Neutrophil (primary cell): ENCODE measurements around the gene MAPK8IP3.

Experiments used
- H3K27ac ChIP-seq: fragments of 200-600 bp; sonication (generic); 2 replicates; pipeline ENCODE4 v1.5.1; 2016; ENCODE audit warnings: mild to moderate bottlenecking, moderate library complexity
- H3K27me3 ChIP-seq: fragments of 200-600 bp; sonication (generic); 2 replicates; pipeline ENCODE4 v1.6.0; 2016; ENCODE audit warnings: mild to moderate bottlenecking
- H3K36me3 ChIP-seq: fragments of 200-600 bp; sonication (generic); 2 replicates; pipeline ENCODE4 v1.5.1; 2017
- H3K4me1 ChIP-seq, 2 experiments: fragments of 200-600 bp in 1 of 2; sonication (generic) in 1 of 2; 1 replicate in 1 of 2; 2 replicates in 1 of 2; pipeline versions ENCODE4 v1.5.1 to v1.6.1; 2013 to 2016; ENCODE audit warnings: low read depth in 1 of 2, low read length in 1 of 2, mild to moderate bottlenecking in 1 of 2, moderate library complexity in 1 of 2; ENCODE audit not compliant: control insufficient read depth in 1 of 2, insufficient read depth in 1 of 2
- H3K4me3 ChIP-seq, 2 experiments: fragments of 200-600 bp in 1 of 2; sonication (generic) in 1 of 2; 1 replicate in 1 of 2; 2 replicates in 1 of 2; pipeline ENCODE4 v1.5.1; 2013 to 2016; ENCODE audit warnings: low read depth in 1 of 2, low read length in 1 of 2, mild to moderate bottlenecking in 1 of 2, moderate library complexity in 1 of 2
- H3K9me3 ChIP-seq: fragments of 200-600 bp; sonication (generic); 2 replicates; pipeline ENCODE4 v1.5.1; 2016
- CTCF ChIP-seq: fragments of 200-600 bp; sonication (generic); IDR thresholded peaks from 2 replicates; pipeline ENCODE4 v1.5.1; 2016; ENCODE audit warnings: antibody characterized with exemption

The MAPK8IP3 gene

GRCh38 chr16:1661826-1662225 is 44.2 kb upstream of the MAPK8IP3 start:
- Histone ChIP-seq H3K27ac (no peak overlapping the region), H3K27me3 (no peaks in the 10 kb centered on the region), H3K36me3 (peaks cover 89% of the 10 kb centered on the region), H3K4me3 (no peak overlapping the region), H3K4me1 (no peaks in the 10 kb centered on the region), H3K9me3 (no peaks in the 10 kb centered on the region)
- no peak for TF ChIP-seq CTCF

GRCh38 chr16:1662543-1662942 is 43.5 kb upstream of the MAPK8IP3 start:
- no peaks in the 10 kb centered on the region for H3K27me3 ChIP-seq
- no peaks in the 10 kb centered on the region for H3K9me3 ChIP-seq
- no peak overlapping the region for H3K27ac ChIP-seq
- H3K36me3 ChIP-seq = peaks cover 89% of the 10 kb centered on the region
- TF ChIP-seq CTCF = no peak
- no peak overlapping the region for H3K4me3 ChIP-seq
- H3K4me1 ChIP-seq = no peaks in the 10 kb centered on the region

- no peaks in the 10 kb centered on the region for H3K9me3 ChIP-seq
- H3K27me3 ChIP-seq = no peaks in the 10 kb centered on the region
- peaks cover 94% of the 10 kb centered on the region for H3K36me3 ChIP-seq
- H3K4me3 ChIP-seq = no peak overlapping the region
- no peak for TF ChIP-seq CTCF
- H3K4me1 ChIP-seq = no peaks in the 10 kb centered on the region
- H3K27ac ChIP-seq = no peak overlapping the region
Measured at GRCh38 chr16:1665829-1666228, 40.2 kb upstream of the MAPK8IP3 start.

- Histone ChIP-seq H3K4me3 (no peak overlapping the region), H3K9me3 (no peaks in the 10 kb centered on the region), H3K27me3 (no peaks in the 10 kb centered on the region), H3K27ac (no peak overlapping the region), H3K36me3 (peaks cover 98% of the 10 kb centered on the region), H3K4me1 (no peaks in the 10 kb centered on the region)
- TF ChIP-seq CTCF = no peak
Measured at GRCh38 chr16:1666316-1666715, 39.7 kb upstream of the MAPK8IP3 start.

- H3K4me3 ChIP-seq = no peak overlapping the region
- H3K36me3 ChIP-seq = peaks cover 100% of the 10 kb centered on the region
- no peaks in the 10 kb centered on the region for H3K9me3 ChIP-seq
- no peaks in the 10 kb centered on the region for H3K4me1 ChIP-seq
- no peaks in the 10 kb centered on the region for H3K27me3 ChIP-seq
- no peak overlapping the region for H3K27ac ChIP-seq
- no peak for TF ChIP-seq CTCF
Measured at GRCh38 chr16:1667271-1667670, 38.7 kb upstream of the MAPK8IP3 start.

- Histone ChIP-seq H3K9me3 (no peaks in the 10 kb centered on the region), H3K36me3 (peaks cover 100% of the 10 kb centered on the region), H3K27ac (no peak overlapping the region), H3K4me1 (no peaks in the 10 kb centered on the region), H3K4me3 (no peak overlapping the region), H3K27me3 (no peaks in the 10 kb centered on the region)
- TF ChIP-seq CTCF = no peak
Measured at GRCh38 chr16:1667916-1668315, 38.1 kb upstream of the MAPK8IP3 start.
